ENCODE data around the gene RTP2. TPM values are rescaled to one million over a fixed set of nuclear protein-coding genes. Genes with fewer than 3 reads are reported as not detected.

Gene RTP2
- total RNA-seq, 1 donor from 2014 or later, result not detected

DNA sequence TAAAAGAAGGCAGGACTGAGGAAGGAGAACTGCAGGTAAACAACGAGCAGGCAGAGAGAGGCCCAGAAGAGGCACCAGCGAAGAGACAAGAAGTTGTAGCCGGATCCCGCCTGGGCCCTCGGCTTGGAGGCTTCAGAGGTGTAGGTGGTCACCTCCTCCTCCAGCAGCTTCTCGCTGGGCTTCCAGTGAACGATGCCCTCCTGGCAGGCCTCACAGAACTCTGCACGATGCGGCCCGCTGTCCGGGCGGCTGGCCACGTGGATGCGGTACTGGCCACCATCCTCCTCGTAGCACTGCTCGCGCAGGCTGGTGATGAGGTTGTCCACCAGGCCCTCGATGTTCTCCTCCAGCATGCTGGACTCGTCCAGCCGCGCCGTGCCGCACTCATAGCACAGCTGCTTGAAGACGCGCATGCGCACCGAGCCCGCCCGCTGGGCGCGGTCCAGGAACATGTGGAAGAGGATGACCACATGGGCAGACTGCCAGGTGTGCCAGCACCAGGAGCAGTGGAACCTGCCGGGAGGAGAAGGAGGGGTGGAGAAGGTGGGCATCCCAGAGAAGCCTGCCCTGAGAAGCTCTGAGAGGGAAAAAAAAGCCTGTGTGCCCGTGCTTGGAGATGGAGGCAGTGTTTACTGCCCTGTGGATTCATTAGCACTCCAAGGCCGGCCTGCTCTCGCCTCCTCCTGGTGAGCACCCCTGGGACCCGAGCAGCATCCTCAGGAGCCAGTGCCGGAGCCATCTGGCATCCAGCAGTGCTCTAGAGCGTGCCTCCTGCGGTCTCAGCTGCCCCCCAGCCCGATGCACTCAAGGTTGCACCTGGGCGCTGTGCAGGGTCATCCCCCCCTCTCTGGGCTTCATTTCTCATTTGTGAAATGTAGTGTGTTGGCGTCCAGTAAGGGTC lies 3.6 kb downstream of the RTP2 start:
- H3K79me2 ChIP-seq (ENCODE audit: insufficient read depth, low read length), result no peaks in the 10 kb centered on the region
- no peaks in the 10 kb centered on the region for H4K20me1 ChIP-seq (ENCODE audit: insufficient read depth, low read length)
- no peaks in the 10 kb centered on the region for H3K9me3 ChIP-seq (ENCODE audit: insufficient read depth, low read depth, low read length)
- Mint-ChIP-seq H3K9me3 (ENCODE audit: unreplicated experiment) (peaks cover 10% of the 10 kb centered on the region), H3K36me3 (ENCODE audit: low read depth, unreplicated experiment) (no peaks in the 10 kb centered on the region), H3K27ac (ENCODE audit: unreplicated experiment) (no peak overlapping the region), H3K4me3 (ENCODE audit: unreplicated experiment) (no peak overlapping the region), H3K4me1 (ENCODE audit: low read depth, unreplicated experiment) (peaks cover 12% of the 10 kb centered on the region), H3K27me3 (ENCODE audit: low read depth, unreplicated experiment) (peaks cover 41% of the 10 kb centered on the region)
- H3K9ac ChIP-seq (ENCODE audit: low read length), result no peak overlapping the region
- peaks cover 17% of the 10 kb centered on the region for H3K27me3 ChIP-seq (ENCODE audit: insufficient read depth, low read length)
- H2AFZ ChIP-seq (ENCODE audit: low read depth, low read length), result no peak overlapping the region
- no peak overlapping the region for H3K4me3 ChIP-seq (ENCODE audit: insufficient read depth, low read depth, low read length)
- FAIRE-seq (no peak), DNase-seq (ENCODE audit: low read depth) (no peak)
- H3K4me2 ChIP-seq (ENCODE audit: low read length), result no peak overlapping the region
- TF ChIP-seq, protein P1, sequence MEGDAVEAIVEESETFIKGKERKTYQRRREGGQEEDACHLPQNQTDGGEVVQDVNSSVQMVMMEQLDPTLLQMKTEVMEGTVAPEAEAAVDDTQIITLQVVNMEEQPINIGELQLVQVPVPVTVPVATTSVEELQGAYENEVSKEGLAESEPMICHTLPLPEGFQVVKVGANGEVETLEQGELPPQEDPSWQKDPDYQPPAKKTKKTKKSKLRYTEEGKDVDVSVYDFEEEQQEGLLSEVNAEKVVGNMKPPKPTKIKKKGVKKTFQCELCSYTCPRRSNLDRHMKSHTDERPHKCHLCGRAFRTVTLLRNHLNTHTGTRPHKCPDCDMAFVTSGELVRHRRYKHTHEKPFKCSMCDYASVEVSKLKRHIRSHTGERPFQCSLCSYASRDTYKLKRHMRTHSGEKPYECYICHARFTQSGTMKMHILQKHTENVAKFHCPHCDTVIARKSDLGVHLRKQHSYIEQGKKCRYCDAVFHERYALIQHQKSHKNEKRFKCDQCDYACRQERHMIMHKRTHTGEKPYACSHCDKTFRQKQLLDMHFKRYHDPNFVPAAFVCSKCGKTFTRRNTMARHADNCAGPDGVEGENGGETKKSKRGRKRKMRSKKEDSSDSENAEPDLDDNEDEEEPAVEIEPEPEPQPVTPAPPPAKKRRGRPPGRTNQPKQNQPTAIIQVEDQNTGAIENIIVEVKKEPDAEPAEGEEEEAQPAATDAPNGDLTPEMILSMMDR (IDR thresholded peaks at IDR 0.05; ENCODE audit: insufficient read depth, low read depth, low read length), result no peak
- TF ChIP-seq EZH2 (IDR thresholded peaks at IDR 0.05; ENCODE audit: insufficient read depth, low read length), result no peak
- H3K36me3 ChIP-seq (ENCODE audit: insufficient read depth, low read length), result no peaks in the 10 kb centered on the region
- no peak overlapping the region for H3K27ac ChIP-seq (ENCODE audit: low read depth, low read length)
- H3K4me1 ChIP-seq (ENCODE audit: insufficient read depth, low read length), result no peaks in the 10 kb centered on the region

DNA sequence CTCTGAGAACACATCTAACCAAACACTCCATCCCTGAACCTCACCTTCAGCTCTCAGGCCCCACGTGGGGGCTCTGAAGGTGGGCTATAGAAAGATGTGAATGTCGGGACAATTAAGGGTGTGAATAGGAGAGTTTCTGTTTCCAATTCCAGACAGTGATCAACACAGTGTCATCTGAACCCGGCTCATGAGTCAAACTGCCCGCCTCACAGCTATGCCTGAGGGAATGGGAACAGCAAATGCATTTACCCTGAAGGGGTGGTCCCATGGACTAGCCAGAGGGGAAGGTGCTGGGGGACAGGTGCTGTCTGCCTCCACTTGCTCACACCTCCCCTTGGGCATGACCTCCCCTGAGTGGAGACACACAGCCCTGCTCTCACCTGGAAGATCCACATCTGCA lies 6.3 kb downstream of the RTP2 start:
- H3K9me3 Mint-ChIP-seq (ENCODE audit: unreplicated experiment), result peaks cover 10% of the 10 kb centered on the region
- peaks cover 20% of the 10 kb centered on the region for H3K27me3 ChIP-seq (ENCODE audit: insufficient read depth, low read length)
- H3K36me3 Mint-ChIP-seq (ENCODE audit: low read depth, unreplicated experiment), result no peaks in the 10 kb centered on the region
- H3K4me3 Mint-ChIP-seq (ENCODE audit: unreplicated experiment), result no peak overlapping the region
- FAIRE-seq, result no peak
- H3K4me3 ChIP-seq (ENCODE audit: insufficient read depth, low read depth, low read length), result no peak overlapping the region
- no peak for TF ChIP-seq EZH2 (IDR thresholded peaks at IDR 0.05; ENCODE audit: insufficient read depth, low read length)
- TF ChIP-seq, protein P1 (IDR thresholded peaks at IDR 0.05; ENCODE audit: insufficient read depth, low read depth, low read length), result no peak
- no peak overlapping the region for H3K4me2 ChIP-seq (ENCODE audit: low read length)
- no peak overlapping the region for H3K27ac ChIP-seq (ENCODE audit: low read depth, low read length)
- no peaks in the 10 kb centered on the region for H3K4me1 ChIP-seq (ENCODE audit: insufficient read depth, low read length)
- peaks cover 41% of the 10 kb centered on the region for H3K27me3 Mint-ChIP-seq (ENCODE audit: low read depth, unreplicated experiment)
- no peaks in the 10 kb centered on the region for H3K36me3 ChIP-seq (ENCODE audit: insufficient read depth, low read length)
- H3K27ac Mint-ChIP-seq (ENCODE audit: unreplicated experiment), result no peak overlapping the region
- no peak overlapping the region for H3K9ac ChIP-seq (ENCODE audit: low read length)
- no peaks in the 10 kb centered on the region for H3K79me2 ChIP-seq (ENCODE audit: insufficient read depth, low read length)
- no peak overlapping the region for H2AFZ ChIP-seq (ENCODE audit: low read depth, low read length)
- H3K4me1 Mint-ChIP-seq (ENCODE audit: low read depth, unreplicated experiment), result peaks cover 12% of the 10 kb centered on the region
- H4K20me1 ChIP-seq (ENCODE audit: insufficient read depth, low read length), result no peaks in the 10 kb centered on the region
- no peaks in the 10 kb centered on the region for H3K9me3 ChIP-seq (ENCODE audit: insufficient read depth, low read depth, low read length)
- no peak for DNase-seq (ENCODE audit: low read depth)

DNA sequence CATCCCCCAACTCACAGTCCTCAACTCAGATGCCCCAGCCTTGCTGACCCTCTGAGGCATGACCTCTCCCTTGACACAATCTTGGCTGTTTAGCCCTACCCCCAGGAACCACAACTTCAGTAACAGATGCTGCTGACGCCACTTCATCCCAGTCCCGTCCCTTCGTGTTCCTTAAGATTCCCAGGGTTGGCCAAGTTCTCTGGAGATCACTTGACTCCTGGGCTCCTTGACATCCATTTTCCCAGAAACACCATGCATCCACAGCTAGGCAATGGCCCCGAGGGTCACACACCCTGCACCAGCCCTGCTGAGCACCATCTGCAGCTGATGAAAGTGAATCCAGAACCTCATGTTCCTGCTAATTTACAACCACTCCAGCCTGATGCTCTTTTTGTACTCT lies 6.9 kb downstream of the RTP2 start:
- no peak overlapping the region for H3K27ac ChIP-seq (ENCODE audit: low read depth, low read length)
- Mint-ChIP-seq H3K36me3 (ENCODE audit: low read depth, unreplicated experiment) (no peaks in the 10 kb centered on the region), H3K27ac (ENCODE audit: unreplicated experiment) (peak overlapping the region; percentile 71), H3K4me3 (ENCODE audit: unreplicated experiment) (no peak overlapping the region), H3K27me3 (ENCODE audit: low read depth, unreplicated experiment) (peaks cover 36% of the 10 kb centered on the region), H3K9me3 (ENCODE audit: unreplicated experiment) (peaks cover 10% of the 10 kb centered on the region), H3K4me1 (ENCODE audit: low read depth, unreplicated experiment) (peaks cover 12% of the 10 kb centered on the region)
- no peak for TF ChIP-seq EZH2 (IDR thresholded peaks at IDR 0.05; ENCODE audit: insufficient read depth, low read length)
- TF ChIP-seq, protein P1 (IDR thresholded peaks at IDR 0.05; ENCODE audit: insufficient read depth, low read depth, low read length), result no peak
- no peak for DNase-seq (ENCODE audit: low read depth)
- no peak overlapping the region for H3K9ac ChIP-seq (ENCODE audit: low read length)
- H3K9me3 ChIP-seq (ENCODE audit: insufficient read depth, low read depth, low read length), result no peaks in the 10 kb centered on the region
- no peaks in the 10 kb centered on the region for H3K36me3 ChIP-seq (ENCODE audit: insufficient read depth, low read length)
- H3K4me3 ChIP-seq (ENCODE audit: insufficient read depth, low read depth, low read length), result no peak overlapping the region
- H3K4me2 ChIP-seq (ENCODE audit: low read length), result no peak overlapping the region
- no peak overlapping the region for H2AFZ ChIP-seq (ENCODE audit: low read depth, low read length)
- no peaks in the 10 kb centered on the region for H3K79me2 ChIP-seq (ENCODE audit: insufficient read depth, low read length)
- H4K20me1 ChIP-seq (ENCODE audit: insufficient read depth, low read length), result no peaks in the 10 kb centered on the region
- H3K27me3 ChIP-seq (ENCODE audit: insufficient read depth, low read length), result peaks cover 16% of the 10 kb centered on the region
- no peaks in the 10 kb centered on the region for H3K4me1 ChIP-seq (ENCODE audit: insufficient read depth, low read length)
- no peak for FAIRE-seq
